PC-3 (cell line): ENCODE measurements around the gene LCE3C.

Experiments used
- CTCF ChIP-seq: fragments of 300-600 bp; sonication (generic); conservative IDR thresholded peaks from 2 replicates; pipeline ENCODE4 v1.5.1; 2017; ENCODE audit warnings: antibody characterized with exemption, low read depth, mild to moderate bottlenecking, low read length
- EZH2 ChIP-seq: fragments of 300-600 bp; sonication (generic); IDR thresholded peaks from one replicate; pipeline ENCODE4 v1.6.1; 2017; ENCODE audit warnings: antibody characterized with exemption, mild to moderate bottlenecking, low read length; ENCODE audit not compliant: unreplicated experiment

DNA sequence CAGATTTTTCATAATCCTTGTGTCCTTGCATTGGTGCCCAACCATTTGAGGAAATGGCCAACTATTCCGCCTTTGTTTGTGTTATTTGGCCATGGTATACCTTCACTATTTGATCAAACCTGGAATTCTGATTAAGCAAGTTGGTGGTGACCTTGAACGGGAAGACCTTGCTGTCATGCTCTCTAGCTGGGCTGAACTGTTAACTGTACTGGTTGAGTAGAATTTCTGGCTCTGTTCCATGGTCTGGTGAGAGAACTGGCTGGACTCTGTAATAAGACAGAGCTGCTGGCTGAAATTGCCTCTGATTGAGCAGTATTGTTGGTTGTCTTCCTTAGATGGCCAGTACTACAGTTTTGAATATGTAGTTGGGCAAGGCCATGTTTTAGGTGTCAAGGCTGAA, 3.0 kb upstream of the LCE3C start:
- no peak for TF ChIP-seq EZH2
- TF ChIP-seq CTCF: no peak
